Mesenchymal stem cell (in vitro differentiated cells and primary cell): ENCODE results near the gene SLCO2A1.

Source experiments
- DNase-seq: peaks from one replicate; pipeline ENCODE4 v3.0.0-alpha.2; 2013
- H2AFZ ChIP-seq: one replicate; pipeline ENCODE4 v1.6.1; 2013; ENCODE audit warnings: low read depth, mild to moderate bottlenecking, control low read depth, inconsistent platforms, low read length, moderate library complexity
- H2AK5ac ChIP-seq: 2 replicates; pipeline ENCODE4 v1.6.1; 2013; ENCODE audit warnings: low read length, moderate library complexity, mild to moderate bottlenecking, inconsistent platforms; ENCODE audit not compliant: severe bottlenecking
- H2BK120ac ChIP-seq: one replicate; pipeline ENCODE4 v1.6.1; 2013; ENCODE audit warnings: low read depth, mild to moderate bottlenecking, inconsistent platforms, low read length, moderate library complexity
- H2BK12ac ChIP-seq, 2 experiments: one replicate each; pipeline ENCODE4 v1.6.1; 2013; ENCODE audit warnings: inconsistent platforms in 2 of 2, low read length in 2 of 2, mild to moderate bottlenecking in 2 of 2, moderate library complexity in 2 of 2, control low read depth in 1 of 2
- H2BK15ac ChIP-seq: one replicate; pipeline ENCODE4 v1.6.1; 2013; ENCODE audit warnings: mild to moderate bottlenecking, low read depth, inconsistent platforms; ENCODE audit not compliant: poor library complexity, severe bottlenecking
- H2BK5ac ChIP-seq: 2 replicates; pipeline ENCODE4 v1.6.1; 2013; ENCODE audit warnings: low read depth, mild to moderate bottlenecking, low read length, control low read depth, inconsistent platforms; ENCODE audit not compliant: poor library complexity, severe bottlenecking
- H3K14ac ChIP-seq, 2 experiments: one replicate each; pipeline ENCODE4 v1.6.1; 2013; ENCODE audit warnings: inconsistent platforms in 2 of 2, low read length in 2 of 2, control low read depth in 1 of 2, mild to moderate bottlenecking in 1 of 2, moderate library complexity in 1 of 2
- H3K18ac ChIP-seq, 2 experiments: one replicate each; pipeline ENCODE4 v1.6.1; 2013; ENCODE audit warnings: inconsistent platforms in 2 of 2, low read length in 2 of 2, control low read depth in 1 of 2, low read depth in 1 of 2, mild to moderate bottlenecking in 1 of 2
- H3K23ac ChIP-seq, 2 experiments: one replicate each; pipeline ENCODE4 v1.6.1; 2013; ENCODE audit warnings: inconsistent platforms in 2 of 2, low read length in 2 of 2, mild to moderate bottlenecking in 2 of 2, moderate library complexity in 2 of 2, control low read depth in 1 of 2
- H3K27ac ChIP-seq: 2 replicates; pipeline ENCODE4 v1.5.1; 2013; ENCODE audit warnings: mild to moderate bottlenecking, moderate library complexity, low read length, control low read depth, inconsistent platforms; ENCODE audit not compliant: poor library complexity, severe bottlenecking
- H3K27me3 ChIP-seq, 2 experiments: 2 replicates each; pipeline versions ENCODE4 v1.6.1 to v1.7.0; 2013; ENCODE audit warnings: low read length in 2 of 2, mild to moderate bottlenecking in 2 of 2, moderate library complexity in 2 of 2, control low read depth in 1 of 2, inconsistent platforms in 1 of 2; ENCODE audit not compliant: control insufficient read depth in 1 of 2, insufficient read depth in 1 of 2
- H3K36me3 ChIP-seq, 2 experiments: 2 replicates each; pipeline versions ENCODE4 v1.6.1 to v1.7.0; 2013; ENCODE audit warnings: low read length in 2 of 2, control low read depth in 1 of 2, inconsistent platforms in 1 of 2, low read depth in 1 of 2, mild to moderate bottlenecking in 1 of 2; ENCODE audit not compliant: insufficient read depth in 2 of 2, control insufficient read depth in 1 of 2
- H3K4ac ChIP-seq, 2 experiments: one replicate each; pipeline ENCODE4 v1.6.1; 2013; ENCODE audit warnings: inconsistent platforms in 2 of 2, low read length in 2 of 2, mild to moderate bottlenecking in 2 of 2, moderate library complexity in 2 of 2, control low read depth in 1 of 2, low read depth in 1 of 2
- H3K4me1 ChIP-seq: 2 replicates; pipeline ENCODE4 v1.6.1; 2013; ENCODE audit warnings: low read depth, low read length, control low read depth; ENCODE audit not compliant: control insufficient read depth, insufficient read depth
- H3K4me2 ChIP-seq: 2 replicates; pipeline ENCODE4 v1.6.1; 2013; ENCODE audit warnings: low read length, mild to moderate bottlenecking, inconsistent platforms; ENCODE audit not compliant: poor library complexity, severe bottlenecking
- H3K4me3 ChIP-seq, 2 experiments: 2 replicates each; pipeline versions ENCODE4 v1.5.1 to v1.7.0; 2013; ENCODE audit warnings: low read length in 2 of 2, mild to moderate bottlenecking in 2 of 2, control low read depth in 1 of 2, low read depth in 1 of 2; ENCODE audit not compliant: insufficient read depth in 1 of 2
- H3K79me1 ChIP-seq: replicated peaks from 2 replicates; pipeline ENCODE4 v1.6.1; 2013; ENCODE audit warnings: mild to moderate bottlenecking, control low read depth, low read length, inconsistent platforms; ENCODE audit not compliant: poor library complexity, severe bottlenecking
- H3K9ac ChIP-seq: 2 replicates; pipeline ENCODE4 v1.7.0; 2013; ENCODE audit warnings: mild to moderate bottlenecking, low read length, moderate library complexity
- H3K9me3 ChIP-seq: 2 replicates; pipeline ENCODE4 v1.7.0; 2013; ENCODE audit warnings: mild to moderate bottlenecking, low read length; ENCODE audit not compliant: control insufficient read depth
- H4K8ac ChIP-seq: one replicate; pipeline ENCODE4 v1.6.1; 2013; ENCODE audit warnings: inconsistent platforms, mild to moderate bottlenecking, low read length, moderate library complexity
- H4K91ac ChIP-seq: one replicate; pipeline ENCODE4 v1.6.1; 2013; ENCODE audit warnings: mild to moderate bottlenecking, low read length, inconsistent platforms
- WGBS: methylation state at CpG from one replicate; pipeline ENCODE4 v1.1.7; 2013; ENCODE audit warnings: mixed read lengths; 5-methylcytosine and 5-hydroxymethylcytosine counted together

SLCO2A1 gene

GRCh38 chr3:133972156-133972555, 57.6 kb downstream of the SLCO2A1 start:
- Histone ChIP-seq H3K36me3 (no peaks in the 10 kb centered on the region), H3K23ac (no peak overlapping the region), H2BK120ac (no peak overlapping the region), H2AK5ac (no peak overlapping the region), H2BK12ac (no peak overlapping the region), H2AFZ (no peak overlapping the region), H3K27me3 (peaks cover 0 to 5% of the 10 kb centered on the region in 2 experiments), H3K4me2 (no peak overlapping the region), H3K79me1 (no peaks in the 10 kb centered on the region), H3K4me3 (no peak overlapping the region), H3K14ac (no peak overlapping the region), H3K4me1 (no peaks in the 10 kb centered on the region), H4K91ac (no peak overlapping the region), H3K9me3 (no peaks in the 10 kb centered on the region), H3K18ac (no peak overlapping the region), H2BK15ac (no peak overlapping the region), H3K4ac (no peak overlapping the region), H3K9ac (no peak overlapping the region), H4K8ac (no peak overlapping the region), H3K27ac (no peak overlapping the region), H2BK5ac (no peak overlapping the region)
- DNase-seq = no peak
- no CpG with 5 or more reads among the region's 1 CpG for WGBS

GRCh38 chr3:133970916-133971315, 58.8 kb downstream of the SLCO2A1 start:
- Histone ChIP-seq H3K18ac (no peak overlapping the region), H2AK5ac (no peak overlapping the region), H3K14ac (no peak overlapping the region), H2AFZ (no peak overlapping the region), H3K27ac (no peak overlapping the region), H2BK5ac (no peak overlapping the region), H3K23ac (no peak overlapping the region), H3K79me1 (no peaks in the 10 kb centered on the region), H2BK15ac (no peak overlapping the region), H3K9me3 (no peaks in the 10 kb centered on the region), H4K8ac (no peak overlapping the region), H2BK12ac (no peak overlapping the region), H3K27me3 (peaks cover 0 to 5% of the 10 kb centered on the region in 2 experiments), H3K4me1 (no peaks in the 10 kb centered on the region), H3K4me3 (no peak overlapping the region), H2BK120ac (no peak overlapping the region), H3K9ac (no peak overlapping the region), H3K4ac (no peak overlapping the region), H3K4me2 (no peak overlapping the region), H4K91ac (no peak overlapping the region), H3K36me3 (no peaks in the 10 kb centered on the region)
- no peak for DNase-seq
- 83% methylated on average over 6 of the region's 6 CpGs for WGBS

GRCh38 chr3:133970339-133970738, 59.4 kb downstream of the SLCO2A1 start:
- H2BK12ac ChIP-seq = no peak overlapping the region
- H2BK120ac ChIP-seq = no peak overlapping the region
- H3K14ac ChIP-seq = no peak overlapping the region
- no peak overlapping the region for H2AK5ac ChIP-seq
- no peak overlapping the region for H3K27ac ChIP-seq
- no peaks in the 10 kb centered on the region for H3K36me3 ChIP-seq
- H4K91ac ChIP-seq = no peak overlapping the region
- peaks cover 0 to 5% of the 10 kb centered on the region in 2 experiments for H3K27me3 ChIP-seq
- no peaks in the 10 kb centered on the region for H3K9me3 ChIP-seq
- H3K9ac ChIP-seq = no peak overlapping the region
- no peak overlapping the region for H3K4ac ChIP-seq
- H2AFZ ChIP-seq = no peak overlapping the region
- H3K79me1 ChIP-seq = no peaks in the 10 kb centered on the region
- H2BK15ac ChIP-seq = no peak overlapping the region
- no peak overlapping the region for H2BK5ac ChIP-seq
- H4K8ac ChIP-seq = no peak overlapping the region
- H3K23ac ChIP-seq = no peak overlapping the region
- 80% methylated on average over 4 of the region's 5 CpGs for WGBS
- no peak overlapping the region for H3K4me3 ChIP-seq
- H3K4me1 ChIP-seq = no peaks in the 10 kb centered on the region
- no peak overlapping the region for H3K4me2 ChIP-seq
- H3K18ac ChIP-seq = no peak overlapping the region
- DNase-seq = no peak

- Histone ChIP-seq H3K36me3 (no peaks in the 10 kb centered on the region), H3K4me2 (no peak overlapping the region), H3K23ac (no peak overlapping the region), H2BK15ac (no peak overlapping the region), H3K9ac (no peak overlapping the region), H3K27me3 (no peaks in the 10 kb centered on the region), H2BK5ac (no peak overlapping the region), H3K14ac (no peak overlapping the region), H3K4ac (no peak overlapping the region), H3K18ac (no peak overlapping the region), H3K4me3 (no peak overlapping the region), H2BK120ac (no peak overlapping the region), H2BK12ac (no peak overlapping the region), H4K8ac (no peak overlapping the region), H3K79me1 (no peaks in the 10 kb centered on the region), H4K91ac (no peak overlapping the region), H2AFZ (no peak overlapping the region), H3K27ac (no peak overlapping the region), H3K9me3 (no peaks in the 10 kb centered on the region), H2AK5ac (no peak overlapping the region), H3K4me1 (no peaks in the 10 kb centered on the region)
- DNase-seq = no peak
- 84% methylated on average over 15 of the region's 15 CpGs for WGBS
These were observed 61.5 kb downstream of the SLCO2A1 start for GRCh38 chr3:133967992-133968892.
